ENCODE results near the gene EIF5A.

DNA sequence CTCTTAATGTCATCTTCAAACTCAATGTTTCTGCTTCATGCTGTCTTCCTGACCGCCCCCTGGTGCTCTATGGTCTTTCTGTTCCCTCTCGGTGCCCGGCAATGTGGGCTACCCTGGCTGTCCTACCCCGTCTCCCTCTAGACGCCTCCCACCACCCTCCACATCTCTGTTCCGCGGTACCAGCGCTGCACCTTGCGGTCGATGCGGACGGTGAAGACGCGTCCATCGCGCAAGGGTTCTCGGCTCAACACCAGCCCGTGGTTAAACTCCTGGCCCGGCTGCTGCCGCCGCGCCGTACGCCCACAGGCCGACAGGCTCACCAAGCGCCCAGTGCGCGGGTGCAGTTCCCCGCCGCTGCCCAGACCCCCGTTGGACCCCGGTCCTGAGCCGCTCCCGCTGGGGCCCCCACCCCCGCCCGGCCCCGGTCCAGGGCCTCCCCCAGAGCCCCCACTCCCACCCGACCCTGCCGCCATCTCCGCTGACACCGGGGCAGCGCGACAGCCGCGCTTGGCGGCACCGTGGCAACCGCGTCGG lies 21.5 kb downstream of the EIF5A start, which contains the start of gene NEURL4:
- no peak for TF ChIP-seq GATA2 (IDR thresholded peaks at IDR 0.05; ENCODE audit: low read depth, low read length)
- no peak for TF ChIP-seq GATA3 (IDR thresholded peaks at IDR 0.05; ENCODE audit: low read depth, low read length)
